C4-2B (cell line): ENCODE data around the gene ATRNL1.

Experiments
- ZFX ChIP-seq: fragments of 450-650 bp; IDR thresholded peaks from 2 replicates; pipeline ENCODE4 v1.6.1; 2017
- TF ChIP-seq, protein P1 (sequence below): fragments of 450-650 bp; conservative IDR thresholded peaks from 2 replicates; pipeline ENCODE4 v1.5.1; 2017; ENCODE audit warnings: mild to moderate bottlenecking

DNA sequence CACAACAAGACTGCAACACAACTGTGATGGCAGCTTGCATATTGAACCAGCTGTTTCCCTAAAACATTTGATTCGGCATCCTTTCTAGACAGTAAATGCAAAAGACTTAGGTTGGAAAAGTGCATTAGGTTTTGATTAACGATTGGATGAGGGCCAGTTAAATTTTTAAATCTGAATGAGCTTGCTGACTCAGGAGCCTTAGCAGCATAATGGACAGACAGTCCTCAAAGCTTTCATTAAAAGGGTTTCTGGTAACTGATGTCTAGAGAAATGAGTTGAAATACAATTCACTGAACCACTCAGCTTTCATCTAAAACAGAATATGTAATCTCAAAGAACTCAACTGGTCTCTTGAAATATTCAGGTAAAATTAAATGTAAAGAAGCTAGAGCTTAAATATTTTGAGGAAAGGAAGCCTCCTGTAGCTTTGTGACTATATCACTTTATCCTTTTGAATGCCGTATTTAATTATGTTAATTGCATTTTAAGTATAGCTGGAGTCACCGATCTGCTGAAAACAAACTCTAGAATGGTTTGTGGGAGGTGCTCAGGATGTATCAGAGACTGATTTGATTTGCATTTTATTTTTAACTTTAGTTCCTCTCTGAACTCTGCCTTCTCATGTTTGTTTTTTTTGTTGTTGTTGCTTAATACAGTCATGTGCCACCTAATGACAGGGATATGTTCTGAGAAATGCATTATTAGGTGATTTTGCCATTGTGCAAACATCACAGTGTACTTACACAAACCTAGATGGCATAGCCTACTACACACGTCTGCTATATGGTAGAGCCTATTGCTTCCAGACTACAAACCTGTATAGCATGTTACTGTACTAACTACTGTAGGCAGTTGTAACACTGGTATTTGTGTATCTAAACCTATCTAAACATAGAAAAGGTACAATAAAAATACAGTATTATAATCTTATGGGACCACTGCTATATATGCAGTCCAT is 29.2 kb upstream of the ATRNL1 start:
- TF ChIP-seq, protein P1, sequence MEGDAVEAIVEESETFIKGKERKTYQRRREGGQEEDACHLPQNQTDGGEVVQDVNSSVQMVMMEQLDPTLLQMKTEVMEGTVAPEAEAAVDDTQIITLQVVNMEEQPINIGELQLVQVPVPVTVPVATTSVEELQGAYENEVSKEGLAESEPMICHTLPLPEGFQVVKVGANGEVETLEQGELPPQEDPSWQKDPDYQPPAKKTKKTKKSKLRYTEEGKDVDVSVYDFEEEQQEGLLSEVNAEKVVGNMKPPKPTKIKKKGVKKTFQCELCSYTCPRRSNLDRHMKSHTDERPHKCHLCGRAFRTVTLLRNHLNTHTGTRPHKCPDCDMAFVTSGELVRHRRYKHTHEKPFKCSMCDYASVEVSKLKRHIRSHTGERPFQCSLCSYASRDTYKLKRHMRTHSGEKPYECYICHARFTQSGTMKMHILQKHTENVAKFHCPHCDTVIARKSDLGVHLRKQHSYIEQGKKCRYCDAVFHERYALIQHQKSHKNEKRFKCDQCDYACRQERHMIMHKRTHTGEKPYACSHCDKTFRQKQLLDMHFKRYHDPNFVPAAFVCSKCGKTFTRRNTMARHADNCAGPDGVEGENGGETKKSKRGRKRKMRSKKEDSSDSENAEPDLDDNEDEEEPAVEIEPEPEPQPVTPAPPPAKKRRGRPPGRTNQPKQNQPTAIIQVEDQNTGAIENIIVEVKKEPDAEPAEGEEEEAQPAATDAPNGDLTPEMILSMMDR = no peak
- no peak for TF ChIP-seq ZFX
